Endothelial cell of umbilical vein (primary cell): ENCODE measurements around the gene SEMA3E. TPM values are rescaled to one million over a fixed set of nuclear protein-coding genes. Genes with fewer than 3 reads are reported as not detected.

Experiments used
- BruUV-seq: library from RNA; stranded (reverse); fragments of 400-500 nt; replicated peaks from 2 replicates; lab custom pipeline; 2021; lab: Mats Ljungman, UMichigan
- CTCF ChIA-PET: fragments of 300-600, 350-600 bp; sonication (Branson Sonifier 250); formaldehyde crosslinking; loops from one replicate; lab custom pipeline; 2021; ENCODE audit warnings: antibody characterized with exemption, inconsistent platforms; lab: Charles Lee
- POLR2A ChIA-PET: fragments of 300-600, 350-600 bp; sonication (Branson Sonifier 250); formaldehyde crosslinking; loops from one replicate; lab custom pipeline; 2021; ENCODE audit warnings: antibody characterized with exemption, inconsistent platforms; lab: Charles Lee
- DNase-seq: peaks from one replicate; pipeline ENCODE4 v3.0.0-alpha.2; 2011; ENCODE audit warnings: low read depth, low spot score
- FAIRE-seq: peaks from 2 replicates; lab custom pipeline; 2011; peaks lifted over from hg19 to GRCh38; lab: Jason Lieb, UNC
- H2AFZ ChIP-seq: 2 replicates; pipeline ENCODE4 v1.6.0; 2012; ENCODE audit warnings: low read depth, low read length, control low read depth, inconsistent platforms
- H3K27ac ChIP-seq: 2 replicates; pipeline ENCODE4 v1.5.1; 2011; ENCODE audit warnings: low read depth, mild to moderate bottlenecking, control low read depth, low read length, moderate library complexity; ENCODE audit not compliant: insufficient read depth
- H3K27me3 ChIP-seq, 2 experiments: 2 replicates each; pipeline versions ENCODE4 v1.6.0 to v1.6.1; 2011; ENCODE audit warnings: low read length in 2 of 2, mixed read lengths in 1 of 2; ENCODE audit not compliant: control insufficient read depth in 2 of 2, insufficient read depth in 2 of 2
- H3K36me3 ChIP-seq, 2 experiments: 2 replicates in 1 of 2; 3 replicates in 1 of 2; pipeline ENCODE4 v1.5.1; 2011; ENCODE audit warnings: low read length in 2 of 2, mild to moderate bottlenecking in 1 of 2, moderate library complexity in 1 of 2; ENCODE audit not compliant: control insufficient read depth in 2 of 2, insufficient read depth in 2 of 2; ENCODE audit errors: extremely low read depth in 1 of 2
- H3K4me1 ChIP-seq: 3 replicates; pipeline ENCODE4 v1.5.1; 2011; ENCODE audit warnings: mild to moderate bottlenecking, low read length; ENCODE audit not compliant: control insufficient read depth, insufficient read depth; ENCODE audit errors: extremely low read depth
- H3K4me2 ChIP-seq: 2 replicates; pipeline ENCODE4 v1.6.1; 2011; ENCODE audit warnings: low read length, control low read depth, mixed read lengths; ENCODE audit not compliant: insufficient read depth
- H3K4me3 ChIP-seq, 3 experiments: fragments of 200-600 bp in 1 of 3; sonication (generic), shearing (Covaris generic) in 1 of 3; replicated peaks in 1 of 3; 2 replicates each; pipeline ENCODE4 v1.5.1; 2011 to 2016; ENCODE audit warnings: control low read depth in 3 of 3, low read length in 3 of 3, mild to moderate bottlenecking in 2 of 3, inconsistent platforms in 1 of 3, low read depth in 1 of 3, moderate library complexity in 1 of 3; ENCODE audit not compliant: insufficient read depth in 1 of 3
- H3K79me2 ChIP-seq: 2 replicates; pipeline ENCODE4 v1.6.0; 2012; ENCODE audit warnings: low read length, inconsistent platforms; ENCODE audit not compliant: control insufficient read depth, insufficient read depth
- H3K9ac ChIP-seq: replicated peaks from 2 replicates; pipeline ENCODE3; 2011; ENCODE audit warnings: low read length, control low read depth; ENCODE audit not compliant: insufficient read depth; ENCODE audit errors: extremely low read depth
- H3K9me1 ChIP-seq: replicated peaks from 3 replicates; pipeline ENCODE4 v1.6.0; 2011; ENCODE audit warnings: mild to moderate bottlenecking, low read length; ENCODE audit not compliant: control insufficient read depth, insufficient read depth; ENCODE audit errors: extremely low read depth
- H3K9me3 ChIP-seq: replicated peaks from 2 replicates; pipeline ENCODE4 v1.5.1; 2012; ENCODE audit warnings: low read length, inconsistent platforms; ENCODE audit not compliant: control insufficient read depth, insufficient read depth
- H4K20me1 ChIP-seq: replicated peaks from 2 replicates; pipeline ENCODE3; 2011; ENCODE audit warnings: mild to moderate bottlenecking, low read length; ENCODE audit not compliant: control insufficient read depth, insufficient read depth; ENCODE audit errors: extremely low read depth
- CTCF ChIP-seq, 2 donors: IDR thresholded peaks; 1 replicate in 1 of 2; 2 replicates in 1 of 2; pipeline ENCODE4 v1.5.1; 2011; ENCODE audit warnings: low read length in 2 of 2, mild to moderate bottlenecking in 2 of 2, moderate library complexity in 2 of 2, control low read depth in 1 of 2, inconsistent platforms in 1 of 2, low read depth in 1 of 2; ENCODE audit not compliant: insufficient read depth in 1 of 2; ENCODE audit errors: extremely low read depth in 1 of 2
- EZH2 ChIP-seq: IDR thresholded peaks from 2 replicates; pipeline ENCODE4 v1.6.1; 2012; ENCODE audit warnings: borderline replicate concordance, low read depth, mild to moderate bottlenecking, moderate library complexity, low read length, inconsistent platforms; ENCODE audit not compliant: severe bottlenecking
- FOS ChIP-seq: IDR thresholded peaks from 2 replicates; pipeline ENCODE4 v1.6.1; 2011; ENCODE audit warnings: mild to moderate bottlenecking, low read length, moderate library complexity, borderline replicate concordance; ENCODE audit not compliant: insufficient read depth
- GATA2 ChIP-seq: IDR thresholded peaks from 2 replicates; pipeline ENCODE4 v1.7.0; 2011; ENCODE audit warnings: low read depth, mild to moderate bottlenecking, moderate library complexity, mixed read lengths, low read length; ENCODE audit not compliant: insufficient read length, insufficient read depth
- JUN ChIP-seq: IDR thresholded peaks from 2 replicates; pipeline ENCODE4 v1.6.1; 2011; ENCODE audit warnings: borderline replicate concordance, low read depth; ENCODE audit not compliant: insufficient read length, insufficient read depth
- MAX ChIP-seq: IDR thresholded peaks from 2 replicates; pipeline ENCODE4 v1.6.1; 2011; ENCODE audit not compliant: insufficient read depth, insufficient read length
- MYC ChIP-seq: IDR thresholded peaks from one replicate; pipeline ENCODE4 v1.6.1; 2011; ENCODE audit warnings: mild to moderate bottlenecking, low read depth, low read length
- POLR2A ChIP-seq: IDR thresholded peaks from 2 replicates; pipeline ENCODE4 v1.6.1; 2012; ENCODE audit warnings: low read depth, mild to moderate bottlenecking, control low read depth, low read length
- POLR2AphosphoS5 ChIP-seq: IDR thresholded peaks from 2 replicates; pipeline ENCODE4 v1.6.1; 2012; ENCODE audit warnings: low read depth, mild to moderate bottlenecking, control low read depth, low read length, moderate library complexity; ENCODE audit not compliant: insufficient read depth
- dilution Hi-C: fragments of 300-500 bp; cut with MboI; formaldehyde crosslinking; loops from one replicate; pipeline ENCODE4 v1.15.0; 2019; ENCODE audit warnings: low sequenced_read_pairs; ENCODE audit not compliant: extremely low pct_ligation_motif_present
- intact Hi-C: fragments of 100-400 bp; cut with micrococcal nuclease; formaldehyde crosslinking; loops from one replicate; pipeline ENCODE4 v1.10.0; 2022
- polyA plus RNA-seq, 4 experiments: library from polyadenylated mRNA; depleted of rRNA in 3 of 4; stranded (reverse) in 3 of 4; unstranded in 1 of 4; fragments of >200 nt; gene quantifications; 2 replicates each; pipeline versions ENCODE4 v1.2.1 to v1.2.3, GENCODE V29; 2011 to 2012; ENCODE audit warnings: missing spikeins in 1 of 4
- total RNA-seq: library from RNA; stranded (reverse); gene quantifications from 2 replicates; pipeline ENCODE4 v1.2.3, GENCODE V29; 2021

Gene SEMA3E
- total and polyA plus RNA-seq, 2 donors (not counting 3 experiments of a cell fraction or from before 2014, with no cell fraction given) = not detected

GRCh38 chr7:83410989-83411591 is 237.8 kb downstream of the SEMA3E start:
- dilution Hi-C loops (no loop called here), intact Hi-C loops (loop anchor here (1.0 to 5.0 kb wide), 3 partner anchors 103 to 526 kb away; no protein-coding TSS in a partner anchor)
- peak; percentile 54 for DNase-seq
- TF ChIP-seq MAX (no peak), CTCF (IDR thresholded peaks at IDR 0.05; ENCODE audit: extremely low read depth in 1 of 2, insufficient read depth in 1 of 2, low read depth in 1 of 2, low read length in 2 of 2) (peak; percentile 42 to 45)
- Histone ChIP-seq H3K4me2 (no peak overlapping the region), H2AFZ (no peak overlapping the region), H4K20me1 (no peaks in the 10 kb centered on the region), H3K36me3 (no peaks in the 10 kb centered on the region), H3K4me1 (no peaks in the 10 kb centered on the region), H3K9me3 (no peaks in the 10 kb centered on the region), H3K4me3 (no peak overlapping the region), H3K79me2 (no peaks in the 10 kb centered on the region), H3K27ac (no peak overlapping the region), H3K9ac (no peak overlapping the region), H3K9me1 (no peaks in the 10 kb centered on the region), H3K27me3 (peaks cover 0 to 6% of the 10 kb centered on the region in 2 experiments)
- CTCF ChIA-PET = interaction anchor here (0.9 to 1.3 kb wide), 3 partner anchors 101 to 244 kb away, joined by 3 to 10 read pairs (median 5); no protein-coding TSS in a partner anchor
- no TSS peak for BruUV-seq
- FAIRE-seq = no peak
- POLR2A ChIA-PET = no interaction called here

GRCh38 chr7:83394776-83395175 is 254.2 kb downstream of the SEMA3E start:
- intact Hi-C loops (no loop called here), dilution Hi-C loops (no loop called here)
- Histone ChIP-seq H3K9me3 (no peaks in the 10 kb centered on the region), H3K79me2 (no peaks in the 10 kb centered on the region), H3K4me2 (no peak overlapping the region), H3K4me1 (no peaks in the 10 kb centered on the region), H4K20me1 (no peaks in the 10 kb centered on the region), H3K4me3 (no peak overlapping the region), H3K9ac (no peak overlapping the region), H2AFZ (no peak overlapping the region), H3K27me3 (peaks cover 0 to 2% of the 10 kb centered on the region in 2 experiments), H3K9me1 (no peaks in the 10 kb centered on the region), H3K36me3 (no peaks in the 10 kb centered on the region), H3K27ac (no peak overlapping the region)
- ChIA-PET CTCF (interaction anchor here (0.8 to 1.0 kb wide), 2 partner anchors 9 to 34 kb away, joined by 3 read pairs; no protein-coding TSS in a partner anchor), POLR2A (no interaction called here)
- no peak for FAIRE-seq
- TF ChIP-seq CTCF (IDR thresholded peaks at IDR 0.05; ENCODE audit: extremely low read depth in 1 of 2, insufficient read depth in 1 of 2, low read depth in 1 of 2, low read length in 2 of 2) = no peak
- no peak for TF ChIP-seq GATA2
- TF ChIP-seq MYC = no peak
- TF ChIP-seq POLR2A = no peak
- TF ChIP-seq EZH2 = no peak
- no peak for TF ChIP-seq FOS
- TF ChIP-seq POLR2AphosphoS5 = no peak
- TF ChIP-seq MAX = no peak
- TF ChIP-seq JUN = no peak
- no peak for DNase-seq
- BruUV-seq = no TSS peak
